Measurements from ENCODE around the gene ACSM4.

Gene ACSM4

GRCh38 chr12:7374423-7375144, 70.7 kb downstream of the ACSM4 start:
- H3K4me3 ChIP-seq (ENCODE audit: low read depth, low read length): no peak overlapping the region
- TF ChIP-seq CTCF (IDR thresholded peaks at IDR 0.05; ENCODE audit: control insufficient read depth, extremely low read depth, insufficient read depth): peak; percentile 90
- peak; percentile 36 for DNase-seq (ENCODE audit: low read depth)

GRCh38 chr12:7375145-7375543, 71.3 kb downstream of the ACSM4 start:
- H3K4me3 ChIP-seq (ENCODE audit: low read depth, low read length): no peak overlapping the region
- peak; percentile 76 for DNase-seq (ENCODE audit: low read depth)
- no peak for TF ChIP-seq CTCF (IDR thresholded peaks at IDR 0.05; ENCODE audit: control insufficient read depth, extremely low read depth, insufficient read depth)

GRCh38 chr12:7376196-7376595, 72.3 kb downstream of the ACSM4 start:
- TF ChIP-seq CTCF (IDR thresholded peaks at IDR 0.05; ENCODE audit: control insufficient read depth, extremely low read depth, insufficient read depth): no peak
- DNase-seq (ENCODE audit: low read depth): no peak
- no peak overlapping the region for H3K4me3 ChIP-seq (ENCODE audit: low read depth, low read length)

Data from LNCaP clone FGC (cell line).